Brain pericyte (primary cell): ENCODE data around the gene ADCY10.
"Not testable (repeated sequence)": the region's sequence is repeated elsewhere in the genome, so short reads cannot be mapped to it uniquely, and the experiment has no call there.

ENCODE experiments used
- DNase-seq: peaks from one replicate; pipeline ENCODE4 v3.0.0-alpha.2; 2012; ENCODE audit warnings: low read depth, low spot score

The ADCY10 gene

DNA sequence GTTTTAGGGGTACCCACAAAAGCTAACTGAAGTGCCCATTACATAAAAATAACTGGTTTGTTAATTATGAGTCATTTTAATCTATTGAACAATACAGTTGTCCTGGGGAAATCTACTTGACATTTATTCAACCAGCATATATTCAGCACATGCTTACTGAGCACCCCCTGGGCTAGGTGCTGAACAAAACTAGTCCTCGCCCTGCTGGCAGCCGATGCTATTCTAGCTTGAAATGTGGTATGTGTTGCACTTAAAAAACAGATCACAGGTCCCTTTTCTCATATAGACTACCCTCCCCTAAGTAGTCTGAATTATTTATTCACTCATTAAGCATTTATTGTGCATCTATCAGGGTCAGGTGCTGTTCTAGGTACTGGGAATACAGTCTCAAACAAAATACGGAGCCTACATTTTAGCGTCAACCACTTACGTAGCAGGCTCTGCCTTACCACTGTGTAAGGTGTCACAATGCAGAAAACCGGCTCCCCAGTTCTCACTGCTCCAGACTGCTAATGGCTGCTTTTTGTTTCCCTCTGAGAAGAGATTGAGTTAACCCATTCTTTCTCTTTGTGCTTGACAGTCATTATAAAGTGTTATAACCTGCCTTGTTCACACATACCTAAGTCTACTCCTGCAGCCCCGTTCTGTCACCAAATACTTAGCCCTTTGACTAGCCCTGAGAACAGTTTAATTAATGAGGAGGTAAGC lies 57.1 kb downstream of the ADCY10 start:
- no peak for DNase-seq

- no peak for DNase-seq
Observed at GRCh38 chr1:167854184-167854583, 59.8 kb downstream of the ADCY10 start.

GRCh38 chr1:167849666-167850065 lies 64.3 kb downstream of the ADCY10 start:
- no peak for DNase-seq

- DNase-seq, result no peak
Observed at GRCh38 chr1:167842872-167843271, 71.1 kb downstream of the ADCY10 start.

GRCh38 chr1:167841530-167841929 lies 72.4 kb downstream of the ADCY10 start:
- DNase-seq, result no peak

- DNase-seq, result no peak
Observed at GRCh38 chr1:167839009-167839408, 74.9 kb downstream of the ADCY10 start.

GRCh38 chr1:167837326-167837725 lies 76.6 kb downstream of the ADCY10 start:
- DNase-seq, result no peak

DNA sequence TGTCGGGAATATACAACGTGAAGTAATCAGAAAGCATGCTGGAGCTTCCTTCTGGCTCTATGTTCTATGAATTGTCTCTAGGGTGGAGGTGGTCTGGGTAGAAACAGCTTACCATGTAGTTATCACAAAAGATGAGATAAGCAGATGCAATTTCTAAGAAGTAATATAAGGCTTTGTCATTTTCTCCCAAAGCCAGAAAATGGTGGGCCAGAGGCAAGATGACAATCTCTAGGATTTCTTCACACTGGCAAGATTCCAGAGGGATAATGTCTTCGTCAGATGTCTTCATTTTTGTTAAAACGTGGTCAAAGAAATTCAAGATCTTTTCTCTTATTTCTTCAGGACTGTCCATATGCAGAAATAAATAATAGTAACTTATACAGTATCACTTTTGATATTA lies 77.7 kb downstream of the ADCY10 start:
- DNase-seq, result no peak

DNA sequence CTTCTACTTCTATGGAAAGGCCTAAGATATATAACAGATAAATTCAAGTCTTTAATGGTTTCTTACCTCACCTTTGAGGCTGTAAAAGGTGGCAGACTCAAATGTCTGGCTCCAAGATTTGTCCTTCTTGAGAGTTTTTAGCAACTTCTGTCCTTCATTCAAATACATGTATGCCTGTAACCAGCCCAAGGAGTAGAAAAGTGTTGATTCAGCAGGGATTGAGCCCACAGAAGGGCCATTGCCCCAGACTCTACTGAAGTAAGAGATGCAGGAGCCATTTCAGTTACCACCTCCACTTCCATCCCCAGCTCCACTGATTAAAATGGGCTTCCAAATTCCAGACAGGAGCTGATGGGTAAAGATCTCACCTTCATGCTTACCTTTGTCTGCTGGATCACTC lies 80.0 kb downstream of the ADCY10 start:
- no peak for DNase-seq

DNA sequence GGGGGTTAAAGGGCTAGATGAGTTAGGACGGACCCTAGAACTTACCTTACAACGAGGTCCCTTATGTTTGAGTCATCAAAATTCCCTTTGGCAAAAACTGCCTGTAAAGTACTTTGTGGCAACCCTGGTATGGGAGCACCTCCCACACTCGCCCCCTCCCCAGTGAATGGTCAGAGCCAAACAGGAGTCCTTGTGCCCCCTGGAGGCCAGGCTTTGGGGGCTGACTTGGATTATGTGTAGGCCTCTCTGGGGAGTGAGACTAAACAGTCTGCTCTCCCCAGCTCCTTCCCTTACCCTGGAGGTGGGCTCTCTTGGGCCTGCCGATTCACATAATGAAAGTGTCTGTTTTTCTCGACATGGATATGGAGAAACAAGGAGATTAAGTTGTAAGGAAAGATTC lies 81.2 kb downstream of the ADCY10 start:
- no peak for DNase-seq

- DNase-seq, result not testable (repeated sequence)
Observed at GRCh38 chr1:167830668-167831067, 83.3 kb downstream of the ADCY10 start.

DNA sequence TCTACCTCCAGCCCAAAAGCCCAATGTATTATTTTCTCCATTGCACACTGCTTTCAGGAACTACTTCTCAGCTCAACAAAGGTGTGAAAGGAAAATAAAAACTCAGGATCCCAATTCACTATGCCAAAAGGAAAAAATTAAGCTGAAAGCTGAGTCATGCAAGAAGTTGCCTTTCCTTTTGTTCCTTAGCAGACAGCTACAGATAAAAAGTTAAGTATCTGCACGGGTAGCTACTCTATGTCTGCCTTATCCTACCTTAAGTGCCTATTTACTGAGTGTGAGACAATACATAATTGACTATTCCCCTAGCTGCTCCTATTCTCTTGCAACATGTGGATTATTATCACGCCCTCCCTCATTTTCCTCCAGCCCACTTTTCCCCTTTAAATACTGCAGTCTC lies 84.1 kb downstream of the ADCY10 start:
- DNase-seq, result no peak

DNA sequence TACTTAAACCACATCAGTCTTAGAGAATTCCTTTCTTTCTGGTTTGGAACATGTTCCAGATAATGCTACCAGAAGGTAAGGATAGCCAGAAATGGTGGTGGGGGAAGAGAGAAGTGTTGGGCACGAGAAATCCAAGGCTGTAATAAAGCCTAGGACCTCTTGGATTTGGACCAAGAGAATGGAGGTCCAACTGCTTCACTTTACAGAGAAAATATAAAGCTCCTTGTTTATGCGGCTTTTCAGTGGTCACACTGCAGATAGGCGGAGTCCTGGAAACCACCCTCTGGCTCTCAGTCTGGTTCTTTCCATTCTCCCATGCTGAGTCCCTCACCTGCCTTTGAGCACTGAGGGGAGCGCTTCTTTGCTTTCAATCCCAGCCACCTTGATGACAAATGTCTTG lies 87.8 kb downstream of the ADCY10 start:
- DNase-seq, result no peak

- no peak for DNase-seq
Observed at GRCh38 chr1:167825419-167826079, 88.4 kb downstream of the ADCY10 start.

DNA sequence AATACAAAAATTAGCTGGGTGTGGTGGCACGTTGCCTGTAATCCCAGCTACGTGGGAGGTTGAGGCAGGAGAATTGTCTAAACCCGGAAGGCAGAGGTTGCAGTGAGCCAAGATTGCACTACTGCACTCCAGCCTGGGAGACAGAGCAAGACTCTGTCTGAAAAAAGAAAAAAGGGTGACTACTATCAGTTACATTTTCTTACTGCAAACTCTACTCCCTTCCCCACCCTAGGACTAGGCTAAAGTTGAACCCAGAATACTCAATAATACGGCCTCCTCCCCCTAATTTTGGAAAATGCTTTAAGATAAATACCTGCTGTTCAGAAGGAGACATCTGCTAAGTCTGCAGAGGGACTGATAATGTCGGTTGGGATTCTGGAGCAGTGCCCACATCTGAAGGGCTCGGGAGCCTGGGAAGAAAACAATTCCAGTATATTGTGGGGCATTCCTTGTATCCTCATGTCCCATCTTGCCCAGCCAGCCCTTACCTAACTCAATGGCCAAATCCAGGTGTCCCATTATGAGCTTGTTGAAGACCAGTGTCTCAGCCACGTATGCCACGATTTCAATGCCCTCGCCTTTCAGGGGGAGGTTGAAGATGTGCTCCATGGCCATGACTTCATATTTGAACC lies 89.7 kb downstream of the ADCY10 start:
- no peak for DNase-seq

DNA sequence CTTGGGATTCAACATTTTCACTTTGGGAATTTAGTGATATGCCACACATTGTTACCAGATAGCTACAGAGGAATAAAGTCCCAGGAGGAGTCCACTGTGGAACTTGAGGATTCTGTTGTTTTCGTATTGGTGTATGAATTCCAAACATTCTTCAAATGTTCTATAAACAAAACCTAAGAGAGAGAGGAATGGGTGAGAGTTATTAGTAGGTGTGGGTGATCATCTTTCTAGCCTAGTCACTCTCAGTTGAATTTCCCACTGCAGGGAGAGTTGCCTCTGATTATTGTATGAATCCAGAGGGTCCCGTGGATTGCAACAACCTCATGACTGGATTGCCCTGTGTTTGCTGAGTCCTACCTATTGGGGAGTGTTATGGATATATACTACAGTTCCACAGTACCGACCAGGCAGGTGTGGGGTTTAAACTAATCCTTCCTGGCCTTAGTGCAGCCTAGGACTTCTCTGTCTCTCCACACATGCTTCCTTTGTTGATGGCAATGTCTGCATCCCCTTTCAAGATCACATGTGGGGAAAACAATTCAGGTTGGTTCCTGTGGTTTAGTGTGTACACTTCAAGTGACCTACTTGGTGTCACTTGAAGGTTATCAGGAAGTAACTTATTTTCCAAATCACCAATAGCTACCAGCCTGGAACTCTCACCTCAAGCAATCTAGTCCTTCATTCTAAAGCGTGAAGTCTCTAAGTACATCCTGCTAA lies 91.8 kb downstream of the ADCY10 start:
- DNase-seq, result no peak

GRCh38 chr1:167821356-167821685 lies 92.6 kb downstream of the ADCY10 start:
- DNase-seq, result no peak

DNA sequence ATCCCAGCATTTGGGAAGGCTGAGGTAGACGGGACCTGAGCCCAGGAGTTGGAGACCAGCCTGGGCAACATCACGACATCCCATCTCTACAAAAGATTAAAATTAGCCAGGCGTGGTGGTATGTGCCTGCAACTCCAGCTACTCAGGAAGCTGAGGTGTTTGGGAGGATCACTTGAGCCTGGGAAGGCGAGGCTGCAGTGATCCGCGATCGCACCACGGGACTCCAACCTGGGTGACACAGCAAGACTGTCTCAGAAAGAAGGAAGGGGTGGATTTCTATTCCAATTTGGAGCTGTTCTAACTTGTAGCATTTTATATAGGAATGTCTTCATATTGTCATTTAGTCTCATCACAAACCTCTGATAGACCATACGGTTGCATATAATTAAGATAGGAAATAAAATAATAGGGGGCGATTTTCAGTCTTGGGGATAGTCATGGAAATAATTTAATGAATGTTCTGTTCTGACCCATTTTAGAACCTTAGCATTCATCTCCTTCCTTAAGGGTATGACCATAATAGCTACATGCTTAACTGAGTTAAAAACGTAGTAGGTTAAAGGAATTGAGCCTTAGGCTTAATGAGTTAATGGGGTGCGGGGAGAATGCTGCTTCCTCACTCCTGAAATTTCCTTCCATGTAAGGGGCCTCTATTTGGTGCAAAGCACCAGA lies 93.1 kb downstream of the ADCY10 start:
- DNase-seq, result no peak

- DNase-seq, result no peak
Observed at GRCh38 chr1:167819849-167820683, 93.9 kb downstream of the ADCY10 start.

DNA sequence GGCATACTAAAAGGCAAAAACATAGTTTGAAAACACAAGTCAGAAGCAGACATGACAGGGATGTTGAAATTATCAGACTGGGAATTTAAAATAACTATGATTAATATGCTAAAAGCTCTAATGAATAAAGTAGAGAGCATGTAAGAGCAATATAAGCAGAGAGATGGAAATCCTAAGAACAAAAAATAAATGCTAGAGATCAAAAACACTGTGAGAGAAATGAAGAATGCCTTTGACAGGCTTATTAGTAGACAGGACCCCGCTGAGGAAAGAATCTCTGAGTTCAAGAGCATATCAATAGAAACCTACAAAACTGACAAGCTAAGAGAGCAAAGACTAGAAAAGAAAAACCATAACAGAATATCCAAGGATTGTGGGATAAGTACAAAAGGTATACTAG lies 98.3 kb downstream of the ADCY10 start:
- no peak for DNase-seq

- DNase-seq, result no peak
Observed at GRCh38 chr1:167812972-167813371, 101.0 kb downstream of the ADCY10 start.
